GM12891 (cell line): Measurements from ENCODE around the gene TMEM200A.

Source experiments
- POLR2A ChIP-seq: IDR thresholded peaks from 2 replicates; pipeline ENCODE4 v1.6.1; 2011; ENCODE audit warnings: low read depth, low read length, control low read depth
- POLR2AphosphoS5 ChIP-seq: IDR thresholded peaks from 2 replicates; pipeline ENCODE4 v1.6.1; 2011; ENCODE audit warnings: low read depth, low read length, control low read depth
- SPI1 ChIP-seq: IDR thresholded peaks from 2 replicates; pipeline ENCODE4 v1.6.1; 2011; ENCODE audit warnings: low read depth, low read length, control low read depth
- TAF1 ChIP-seq: IDR thresholded peaks from 2 replicates; pipeline ENCODE4 v1.6.1; 2011; ENCODE audit warnings: low read depth, low read length, control low read depth

DNA sequence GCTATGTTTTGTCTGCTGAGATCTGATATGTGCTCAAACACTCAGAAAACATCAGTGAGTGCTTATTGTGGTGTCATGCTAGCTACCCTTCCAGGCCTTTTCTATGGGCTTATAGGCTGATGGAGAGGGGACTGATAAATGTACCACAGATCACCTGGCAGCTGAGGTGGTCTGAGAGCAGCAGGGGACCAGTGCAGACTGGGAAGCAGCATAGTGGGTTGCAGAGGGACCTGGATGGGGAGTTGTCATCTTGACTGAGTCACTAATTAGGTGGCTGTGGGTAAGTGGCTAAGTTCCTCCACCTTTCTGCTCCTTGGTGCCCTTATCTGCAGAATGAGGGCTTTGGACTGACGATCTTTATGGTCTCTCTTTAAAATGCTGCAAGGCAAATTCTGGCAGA lies 2.8 kb downstream of the TMEM200A start:
- TF ChIP-seq POLR2A (no peak), POLR2AphosphoS5 (no peak), TAF1 (no peak), SPI1 (no peak)
